Activated CD8-positive, alpha-beta memory T cell treated with anti-CD3 and anti-CD28 coated beads, Interleukin-2, amount 50 U/mL, for 1 hour (primary cell): ENCODE measurements around the gene PSMD11.
"Not testable (repeated sequence)": the region's sequence is repeated elsewhere in the genome, so short reads cannot be mapped to it uniquely, and the experiment has no call there.

ENCODE experiments used
- DNase-seq: peaks from one replicate; pipeline ENCODE4 v3.0.0-alpha.2; 2020; ENCODE audit errors: extremely low read depth

Gene PSMD11

DNA sequence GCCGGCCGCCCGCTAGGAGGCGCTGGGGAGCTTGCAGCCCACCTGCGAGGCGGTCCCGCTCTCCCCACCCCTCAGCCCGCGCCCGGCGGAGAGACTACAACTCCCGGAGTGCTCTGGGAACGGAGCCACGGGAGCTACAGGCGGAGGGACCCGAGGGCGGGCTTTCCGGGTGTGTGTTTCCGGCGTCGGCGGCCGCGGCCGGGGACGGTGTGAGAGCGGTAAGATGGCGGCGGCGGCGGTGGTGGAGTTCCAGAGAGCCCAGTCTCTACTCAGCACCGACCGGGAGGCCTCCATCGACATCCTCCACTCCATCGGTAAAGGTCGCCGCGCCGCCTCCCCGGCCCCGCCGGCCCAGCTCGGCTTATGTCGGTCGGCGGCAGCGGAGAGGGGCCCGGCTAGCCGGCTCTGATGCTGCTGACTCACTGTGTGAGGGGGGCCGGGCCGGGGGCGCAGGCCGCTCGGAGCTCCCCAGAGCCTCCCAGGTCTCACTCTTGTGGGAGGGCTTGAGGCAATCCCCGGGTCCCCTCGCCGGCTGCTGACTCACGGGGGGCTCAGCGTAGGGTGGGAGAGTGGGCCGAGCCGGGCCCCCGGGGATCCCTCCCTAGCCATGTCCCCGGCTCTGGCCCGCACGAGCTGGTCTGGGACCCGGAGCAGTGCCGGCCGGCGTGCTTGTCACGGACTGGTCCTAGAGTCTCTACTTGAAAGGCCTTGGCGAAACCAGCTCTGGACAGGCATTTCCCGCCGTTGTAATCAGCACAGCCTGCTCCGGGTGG is at the start of gene PSMD11:
TSS of gene PSMD11 (plus strand) at position 210 of the 773 bp plus-strand sequence. CDS start at position 224, 14 bp downstream.
- DNase-seq, result peak; percentile 95

GRCh38 chr17:32396343-32396742 is 48.0 kb upstream of the PSMD11 start:
- DNase-seq, result no peak

GRCh38 chr17:32398946-32399345 is 45.4 kb upstream of the PSMD11 start:
- no peak for DNase-seq

DNA sequence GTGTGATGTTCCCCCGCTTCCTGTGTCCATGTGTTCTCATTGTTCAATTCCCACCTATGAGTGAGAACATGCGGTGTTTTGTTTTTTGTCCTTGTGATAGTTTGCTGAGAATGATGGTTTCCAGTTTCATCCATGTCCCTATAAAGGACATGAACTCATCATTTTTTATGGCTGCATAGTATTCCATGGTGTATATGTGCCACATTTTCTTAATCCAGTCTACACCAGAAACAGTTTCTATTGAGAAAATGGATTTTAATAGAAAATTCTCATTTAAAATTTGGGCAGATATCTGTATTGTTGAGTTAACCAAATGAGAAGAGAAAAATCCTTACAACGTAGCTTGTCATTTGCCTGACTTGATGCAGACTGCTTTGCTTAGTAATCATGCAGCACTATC is 34.2 kb upstream of the PSMD11 start:
- not testable (repeated sequence) for DNase-seq

DNA sequence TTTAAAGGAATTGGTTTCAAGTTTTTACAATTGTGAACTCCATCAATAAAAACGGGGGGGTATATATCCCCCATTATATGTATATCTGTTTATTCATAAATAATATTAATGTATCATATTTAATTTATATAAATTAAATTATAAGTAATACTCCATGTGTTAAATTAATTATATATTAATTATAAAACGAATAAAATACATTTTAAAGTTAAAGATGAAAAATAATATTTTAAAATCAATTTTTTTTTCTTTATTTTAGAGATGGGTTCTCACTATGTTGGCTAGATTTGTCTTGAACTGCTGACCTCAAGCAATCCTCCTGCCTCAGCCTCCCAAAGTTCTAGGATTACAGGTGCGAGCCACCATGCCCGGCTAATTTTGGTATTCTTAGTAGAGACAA is 17.4 kb upstream of the PSMD11 start:
- DNase-seq, result no peak

DNA sequence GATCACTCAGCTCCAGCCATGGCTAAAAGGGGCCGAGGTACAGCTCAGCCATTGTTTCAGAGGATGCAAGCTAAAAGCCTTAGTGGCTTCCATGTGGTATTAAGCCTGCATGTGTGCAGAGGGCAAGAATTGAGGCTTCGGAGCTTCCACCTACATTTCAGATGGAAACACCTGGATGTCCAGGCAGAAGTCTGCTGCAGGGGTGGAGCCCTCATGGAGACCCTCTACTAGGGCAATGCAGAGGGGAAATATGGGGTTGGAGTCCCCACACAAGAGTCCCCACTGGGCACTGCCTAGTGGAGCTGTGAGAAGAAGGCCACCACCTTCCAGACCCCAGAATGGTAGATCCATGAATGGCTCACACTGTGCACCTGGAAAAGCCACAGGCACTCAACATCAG is 14.7 kb upstream of the PSMD11 start:
- no peak for DNase-seq

DNA sequence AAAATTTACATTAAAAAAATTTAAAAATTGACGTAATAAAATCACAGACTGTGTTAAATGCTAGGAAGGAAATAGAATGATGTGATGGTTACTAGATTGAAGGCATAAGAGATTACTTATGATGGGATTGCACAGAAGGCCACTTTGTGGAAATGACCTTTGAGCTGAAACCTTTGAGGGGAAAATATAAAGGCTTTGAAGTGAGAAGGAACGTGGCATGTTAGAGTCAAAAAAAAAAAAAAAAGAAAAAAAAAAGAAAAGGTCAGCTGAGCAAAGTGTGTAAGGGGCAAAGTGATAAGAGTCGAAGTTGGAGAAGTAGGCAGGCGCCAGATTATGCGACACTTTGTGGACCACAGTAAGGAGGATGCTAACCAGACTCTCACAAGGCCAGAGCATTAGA is 3.6 kb upstream of the PSMD11 start:
- no peak for DNase-seq

- no peak for DNase-seq
These were observed 2.4 kb upstream of the PSMD11 start for GRCh38 chr17:32441886-32442285.

GRCh38 chr17:32443827-32444300 is 446 bp upstream of the PSMD11 start:
- no peak for DNase-seq

DNA sequence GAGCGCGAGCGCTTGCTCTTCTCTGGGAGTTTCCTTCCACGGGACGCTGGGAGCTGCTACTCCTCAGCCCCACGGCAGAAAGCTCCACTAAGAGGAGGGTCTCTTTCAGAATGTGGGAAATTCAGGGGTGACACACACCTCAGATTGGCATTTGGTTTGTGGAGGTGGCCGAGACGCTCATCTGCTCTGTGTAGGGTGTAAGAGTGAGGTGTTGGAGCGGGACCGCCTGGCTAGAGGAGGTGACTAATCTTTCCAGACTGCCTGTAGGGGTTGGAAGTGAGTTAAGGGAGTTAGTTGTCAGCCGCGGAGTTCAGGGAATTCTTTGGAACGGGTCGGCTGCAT is 735 bp downstream of the PSMD11 start:
- DNase-seq, result no peak

GRCh38 chr17:32445497-32445896 is 1.2 kb downstream of the PSMD11 start:
- no peak for DNase-seq

DNA sequence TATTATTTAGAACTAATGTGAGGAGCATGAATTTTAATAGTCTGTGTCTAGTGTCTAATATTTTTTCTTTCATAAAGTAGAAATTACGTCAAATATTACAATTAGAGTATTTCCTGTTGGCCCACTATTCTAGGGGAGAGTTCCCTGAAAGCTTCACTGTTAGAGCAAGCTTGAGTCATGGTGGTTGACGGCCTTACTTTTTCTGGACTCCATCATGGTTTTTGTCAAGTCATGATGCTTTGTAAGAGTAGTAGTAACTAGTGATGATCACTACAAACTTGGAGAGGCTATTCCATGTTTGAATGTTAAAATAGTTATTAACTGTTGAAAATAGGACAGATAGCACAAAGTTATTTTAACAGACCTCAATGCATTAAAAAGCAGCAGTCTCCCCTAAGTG is 1.7 kb downstream of the PSMD11 start:
- no peak for DNase-seq

GRCh38 chr17:32446949-32447348 is 2.6 kb downstream of the PSMD11 start:
- no peak for DNase-seq

DNA sequence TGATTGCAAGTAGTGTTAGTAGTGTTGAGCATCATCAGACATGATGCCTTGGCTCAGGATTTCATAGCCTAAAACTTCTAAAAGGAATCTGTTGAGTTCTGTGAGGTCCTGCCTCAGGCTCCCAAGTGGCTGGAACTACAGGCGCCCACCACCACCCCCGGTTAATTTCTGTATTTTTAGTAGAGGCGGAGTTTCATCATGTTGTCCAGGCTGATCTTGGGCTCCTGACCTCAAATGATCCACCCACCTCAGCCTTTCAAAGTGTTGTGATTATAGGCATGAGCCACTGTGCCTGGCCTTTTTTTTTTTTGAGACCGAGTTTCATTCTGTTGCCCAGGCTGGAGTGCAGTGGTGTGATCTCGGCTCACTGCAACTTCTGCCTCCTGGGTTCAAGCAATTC is 5.7 kb downstream of the PSMD11 start:
- no peak for DNase-seq

- not testable (repeated sequence) for DNase-seq
These were observed 6.1 kb downstream of the PSMD11 start for GRCh38 chr17:32450379-32450778.

- DNase-seq, result no peak
These were observed 7.6 kb downstream of the PSMD11 start for GRCh38 chr17:32451879-32452278.

DNA sequence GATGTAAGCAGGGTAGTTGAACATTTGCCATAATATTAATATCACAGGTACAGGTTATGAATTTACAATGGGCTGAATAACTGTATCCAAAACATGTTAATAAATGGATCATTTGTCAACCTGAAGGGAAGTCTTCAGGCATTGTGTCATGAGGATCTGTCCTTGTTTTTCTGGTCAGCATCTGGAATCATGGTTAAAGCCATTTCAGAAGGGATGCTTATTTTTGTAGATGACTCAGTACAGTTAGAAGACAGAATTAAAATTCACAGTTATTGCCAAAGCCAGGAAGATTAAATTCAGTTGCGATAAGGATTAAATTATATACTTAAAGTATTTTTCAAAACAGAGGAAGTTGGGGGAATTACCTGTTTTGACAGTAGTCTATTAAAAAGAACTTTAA is 8.0 kb downstream of the PSMD11 start:
- no peak for DNase-seq

- DNase-seq, result no peak
These were observed 9.1 kb downstream of the PSMD11 start for GRCh38 chr17:32453370-32453769.

DNA sequence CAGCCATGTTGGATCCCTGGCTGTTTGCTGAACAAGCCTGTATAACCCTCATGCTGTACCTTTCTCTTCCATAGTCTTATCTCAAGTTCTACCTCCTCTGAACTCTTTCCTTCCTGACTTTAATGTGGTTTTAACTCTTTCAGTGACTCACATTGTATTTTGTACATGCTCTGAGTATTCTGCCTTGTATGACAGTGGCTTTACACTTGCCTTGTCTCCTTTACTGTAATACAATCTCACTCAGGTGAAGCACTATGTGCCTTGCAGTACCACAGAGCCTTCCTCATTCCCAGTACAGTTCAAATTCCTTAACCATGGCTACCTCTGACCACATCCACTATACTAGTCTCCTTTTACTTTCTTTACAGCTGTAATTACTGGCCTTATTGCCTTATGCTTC is 14.1 kb downstream of the PSMD11 start:
- DNase-seq, result no peak

DNA sequence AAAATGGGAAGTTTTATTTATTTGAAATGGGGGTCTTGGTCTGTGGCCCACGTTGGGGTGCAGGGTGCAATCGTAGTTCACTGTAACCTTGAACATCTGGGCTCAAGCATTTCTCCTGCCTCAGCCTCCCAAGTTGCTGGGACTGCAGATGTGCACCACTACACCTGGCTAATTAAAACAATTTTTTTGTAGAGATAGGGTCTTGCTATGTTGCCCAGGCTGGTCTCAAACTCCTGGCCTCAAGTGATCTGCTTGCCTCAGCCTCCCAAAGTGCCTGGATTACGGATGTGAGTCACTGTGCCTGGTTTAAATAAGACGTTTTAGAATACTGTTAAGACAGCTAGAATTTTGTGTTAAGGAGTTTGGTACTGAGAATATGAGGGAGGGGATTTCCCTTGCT is 15.7 kb downstream of the PSMD11 start:
- DNase-seq, result no peak

DNA sequence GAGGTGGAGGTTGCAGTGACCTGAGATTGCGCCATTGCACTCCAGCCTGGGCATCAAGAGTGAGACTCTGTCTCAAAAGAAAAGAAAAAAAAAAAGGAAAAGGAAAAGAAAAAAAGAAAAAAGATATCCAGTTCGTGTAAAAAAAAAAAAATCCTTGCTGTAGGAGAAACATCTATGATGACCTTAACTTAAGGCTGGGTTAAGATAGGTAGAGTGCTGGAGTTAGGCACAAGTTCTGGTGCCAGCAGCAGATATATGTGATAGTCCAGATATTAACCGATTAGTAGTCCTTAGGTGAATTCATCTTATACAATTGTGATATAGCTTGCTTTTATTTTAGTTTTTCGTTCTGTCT is 17.2 kb downstream of the PSMD11 start:
- no peak for DNase-seq

DNA sequence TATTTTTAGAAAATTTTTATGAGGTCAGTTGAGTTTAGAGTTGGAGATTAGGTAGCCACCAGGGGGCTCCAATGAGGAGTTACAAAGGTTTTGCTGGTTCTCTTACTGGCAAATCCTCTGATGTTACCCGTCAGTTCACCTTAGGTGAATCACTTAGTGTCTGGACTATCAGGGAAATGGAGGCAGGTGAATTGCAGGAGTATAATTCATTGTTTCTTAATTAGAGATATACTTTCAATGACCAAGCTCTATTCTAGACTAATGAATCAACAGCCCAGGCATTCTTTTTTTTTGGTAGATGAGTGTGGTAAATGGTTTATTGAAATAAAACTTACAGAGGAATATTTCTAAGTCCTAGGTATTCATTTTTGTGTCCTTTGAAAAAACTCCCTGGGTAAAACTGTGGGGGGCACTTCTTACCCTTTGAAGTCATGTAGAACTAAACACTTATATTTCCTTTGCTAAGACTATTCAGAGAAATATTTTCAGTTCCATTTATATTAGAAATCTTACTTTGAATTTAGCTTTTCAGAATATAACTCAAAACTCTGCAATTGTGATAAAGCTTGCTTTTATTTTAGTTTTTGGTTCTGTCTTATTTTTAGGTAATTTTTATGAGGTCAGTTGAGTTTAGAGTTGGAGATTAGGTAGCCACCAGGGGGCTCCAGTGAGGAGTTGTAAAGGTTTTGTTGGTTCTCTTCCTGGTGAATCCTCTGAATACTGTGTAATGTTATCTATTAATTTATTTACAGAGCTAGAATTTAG is 17.7 kb downstream of the PSMD11 start:
- no peak for DNase-seq

DNA sequence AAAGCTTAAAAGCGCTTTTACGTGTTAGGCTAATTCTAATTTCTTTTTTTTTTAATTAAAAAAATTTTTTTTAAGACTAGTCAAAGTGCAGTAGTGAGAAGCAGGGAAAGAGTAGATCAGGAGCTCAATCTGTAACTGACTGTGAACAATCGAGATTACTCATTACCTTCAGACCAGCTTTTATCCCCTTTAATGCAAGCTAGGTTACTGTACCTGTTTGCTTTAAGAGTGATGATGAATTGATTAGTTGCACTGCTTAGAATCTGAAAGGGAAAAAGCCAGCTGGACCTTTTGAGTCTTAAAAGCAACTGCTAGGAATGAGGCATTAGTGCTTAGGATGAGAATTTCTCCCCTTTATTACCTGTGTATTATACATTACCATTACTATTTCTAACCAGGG is 19.0 kb downstream of the PSMD11 start:
- no peak for DNase-seq
